Upper lobe of right lung (tissue), 1 donor: Measurements from ENCODE around the gene BCAT1. TPM values are rescaled to one million over a fixed set of nuclear protein-coding genes. Genes with fewer than 3 reads are reported as not detected.

Experiments
- ATAC-seq: fragments of 200-7000 bp; cut with Tn5 transposase; one replicate; pipeline ENCODE4 v1.9.1; 2020; ENCODE audit warnings: mild to moderate bottlenecking, moderate library complexity
- DNase-seq: peaks from one replicate; pipeline ENCODE4 v3.0.0-alpha.2; 2020
- H3K27ac ChIP-seq: fragments of 200-600 bp; one replicate; pipeline ENCODE4 v1.8.0; 2022
- H3K27me3 ChIP-seq: fragments of 200-600 bp; one replicate; pipeline ENCODE4 v1.8.0; 2022; ENCODE audit warnings: mild to moderate bottlenecking
- H3K36me3 ChIP-seq: fragments of 200-600 bp; one replicate; pipeline ENCODE4 v1.8.0; 2022
- H3K4me1 ChIP-seq: fragments of 200-600 bp; one replicate; pipeline ENCODE4 v1.8.0; 2022
- H3K4me3 ChIP-seq: fragments of 200-600 bp; one replicate; pipeline ENCODE4 v1.8.0; 2022; ENCODE audit warnings: mild to moderate bottlenecking
- H3K9me3 ChIP-seq: fragments of 200-600 bp; one replicate; pipeline ENCODE4 v1.8.0; 2022
- CTCF ChIP-seq: fragments of 200-600 bp; IDR thresholded peaks from one replicate; pipeline ENCODE4 v1.8.0; 2022; ENCODE audit warnings: antibody characterized with exemption
- intact Hi-C: fragments of 100-400 bp; cut with DNase I; formaldehyde crosslinking; loops from one replicate; pipeline ENCODE4 v1.11.0; 2022
- total RNA-seq: library from RNA; stranded (reverse); fragmentation: NEBNext Ultra II Directional; extraction: Animal tissue kit (Norgen Biotek cat#: 25700); gene quantifications from one replicate; pipeline ENCODE4 v1.2.1, GENCODE V29; 2021
- donor health status: DM: no; HTN: yes; CAD: no; lungs with severe emphysema.

The BCAT1 gene
- total RNA-seq, 1 donor from 2014 or later, result 82.5 TPM

GRCh38 chr12:24772813-24773212 is 176.1 kb downstream of the BCAT1 start:
- TF ChIP-seq CTCF, result no peak
- no peaks in the 10 kb centered on the region for H3K9me3 ChIP-seq
- peaks cover 4% of the 10 kb centered on the region for H3K4me1 ChIP-seq
- ATAC-seq (no peak), DNase-seq (no peak)
- no peaks in the 10 kb centered on the region for H3K36me3 ChIP-seq
- H3K27me3 ChIP-seq, result no peaks in the 10 kb centered on the region
- no peak overlapping the region for H3K27ac ChIP-seq
- H3K4me3 ChIP-seq, result no peak overlapping the region
- intact Hi-C loops, result no loop called here

GRCh38 chr12:24770821-24771220 is 178.1 kb downstream of the BCAT1 start:
- Histone ChIP-seq H3K9me3 (no peaks in the 10 kb centered on the region), H3K27me3 (no peaks in the 10 kb centered on the region), H3K4me1 (no peaks in the 10 kb centered on the region), H3K36me3 (no peaks in the 10 kb centered on the region), H3K27ac (no peak overlapping the region), H3K4me3 (no peak overlapping the region)
- no peak for TF ChIP-seq CTCF
- ATAC-seq (no peak), DNase-seq (no peak)
- intact Hi-C loops, result no loop called here

DNA sequence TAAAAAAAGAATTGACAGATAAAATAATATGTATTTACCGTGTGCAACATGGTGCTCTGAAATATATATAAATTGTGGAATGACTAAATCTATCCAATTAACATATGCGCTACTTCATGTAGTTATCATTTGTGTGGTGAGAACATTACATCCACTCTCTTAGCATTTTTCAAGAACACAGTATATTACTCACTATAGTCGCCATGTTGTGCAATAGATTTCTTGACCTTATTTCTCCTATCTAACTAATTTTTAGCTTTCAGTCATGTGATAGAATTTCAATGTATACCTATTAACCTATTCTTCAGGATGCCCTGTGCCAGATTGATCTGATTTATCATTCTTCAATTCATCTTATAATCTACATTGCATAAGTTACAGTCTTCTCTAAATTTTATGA is 178.6 kb downstream of the BCAT1 start:
- no peak overlapping the region for H3K27ac ChIP-seq
- DNase-seq, result no peak
- no peak for TF ChIP-seq CTCF
- H3K4me3 ChIP-seq, result no peak overlapping the region
- no peaks in the 10 kb centered on the region for H3K4me1 ChIP-seq
- ATAC-seq, result no peak
- no peaks in the 10 kb centered on the region for H3K36me3 ChIP-seq
- intact Hi-C loops, result no loop called here
- H3K27me3 ChIP-seq, result no peaks in the 10 kb centered on the region
- no peaks in the 10 kb centered on the region for H3K9me3 ChIP-seq

GRCh38 chr12:24769682-24770081 is 179.2 kb downstream of the BCAT1 start:
- ATAC-seq (no peak), DNase-seq (no peak)
- H3K4me3 ChIP-seq, result no peak overlapping the region
- H3K36me3 ChIP-seq, result no peaks in the 10 kb centered on the region
- no peak for TF ChIP-seq CTCF
- H3K27ac ChIP-seq, result no peak overlapping the region
- no peaks in the 10 kb centered on the region for H3K27me3 ChIP-seq
- H3K4me1 ChIP-seq, result no peaks in the 10 kb centered on the region
- H3K9me3 ChIP-seq, result no peaks in the 10 kb centered on the region
- intact Hi-C loops, result no loop called here

DNA sequence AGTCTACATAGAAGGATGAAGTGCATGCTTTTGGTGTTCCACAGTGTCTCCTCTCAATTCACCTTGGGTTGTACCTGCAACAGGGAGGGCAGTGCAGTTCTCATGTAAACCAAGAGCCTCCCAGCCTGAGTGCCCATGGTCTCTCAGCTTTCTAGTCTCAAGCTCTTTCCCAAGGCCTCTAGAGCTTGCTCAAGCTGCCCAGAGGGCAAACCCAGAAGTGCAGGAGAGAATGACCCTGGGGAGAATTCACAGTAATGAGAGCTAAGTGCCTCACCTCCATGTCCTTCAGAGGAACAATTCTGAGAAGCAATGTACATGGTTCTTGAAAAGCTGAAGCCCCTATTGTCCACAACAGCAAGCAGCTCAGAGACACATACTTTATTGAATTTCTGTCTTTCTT is 180.5 kb downstream of the BCAT1 start:
- Histone ChIP-seq H3K36me3 (no peaks in the 10 kb centered on the region), H3K4me1 (no peaks in the 10 kb centered on the region), H3K27ac (no peak overlapping the region), H3K4me3 (no peak overlapping the region), H3K27me3 (no peaks in the 10 kb centered on the region), H3K9me3 (no peaks in the 10 kb centered on the region)
- TF ChIP-seq CTCF, result no peak
- ATAC-seq, result no peak
- DNase-seq, result no peak
- intact Hi-C loops, result no loop called here

GRCh38 chr12:24767016-24767415 is 181.9 kb downstream of the BCAT1 start:
- Histone ChIP-seq H3K9me3 (no peaks in the 10 kb centered on the region), H3K27ac (no peak overlapping the region), H3K4me3 (no peak overlapping the region), H3K4me1 (no peaks in the 10 kb centered on the region), H3K27me3 (no peaks in the 10 kb centered on the region), H3K36me3 (no peaks in the 10 kb centered on the region)
- DNase-seq (no peak), ATAC-seq (no peak)
- TF ChIP-seq CTCF, result no peak
- intact Hi-C loops, result no loop called here
